HEK293 (cell line): ENCODE data around the gene SPHK1.

Source experiments
- CTCF ChIP-seq: fragments of 450-650 bp; formaldehyde crosslinking; IDR thresholded peaks from 2 replicates; pipeline ENCODE4 v1.5.1; 2016; ENCODE audit warnings: missing biosample characterization, missing genetic modification characterization
- SETDB1 ChIP-seq: IDR thresholded peaks from one replicate; pipeline ENCODE4 v1.6.1; 2017; ENCODE audit warnings: mild to moderate bottlenecking, low read length, moderate library complexity, mixed read lengths; ENCODE audit not compliant: insufficient read length
- SP2 ChIP-seq: fragments of 450-650 bp; formaldehyde crosslinking; IDR thresholded peaks from 2 replicates; pipeline ENCODE4 v1.5.1; 2016; ENCODE audit warnings: missing biosample characterization, missing genetic modification characterization
- YY1 ChIP-seq: fragments of 450-650 bp; formaldehyde crosslinking; IDR thresholded peaks from 2 replicates; pipeline ENCODE4 v1.5.1; 2018; ENCODE audit warnings: missing biosample characterization, missing genetic modification characterization
- ZNF132 ChIP-seq: fragments of 450-650 bp; formaldehyde crosslinking; IDR thresholded peaks from 2 replicates; pipeline ENCODE4 v1.5.1; 2017; ENCODE audit warnings: missing biosample characterization, missing genetic modification characterization, borderline replicate concordance
- ZNF221 ChIP-seq: fragments of 450-650 bp; formaldehyde crosslinking; IDR thresholded peaks from 2 replicates; pipeline ENCODE4 v1.5.1; 2017; ENCODE audit warnings: missing biosample characterization, missing genetic modification characterization, borderline replicate concordance
- ZNF658 ChIP-seq: fragments of 450-650 bp; formaldehyde crosslinking; IDR thresholded peaks from 2 replicates; pipeline ENCODE4; 2016; ENCODE audit warnings: missing biosample characterization, missing genetic modification characterization
- ZNF785 ChIP-seq: fragments of 450-650 bp; formaldehyde crosslinking; IDR thresholded peaks from 2 replicates; pipeline ENCODE4 v1.5.1; 2016; ENCODE audit warnings: missing biosample characterization, missing genetic modification characterization

- TF ChIP-seq SETDB1 = no peak
- TF ChIP-seq CTCF (tag by site-specific recombination) = no peak
- TF ChIP-seq ZNF132 = no peak
- no peak for TF ChIP-seq ZNF221
- no peak for TF ChIP-seq ZNF785
- TF ChIP-seq YY1 (tag by site-specific recombination) = no peak
- TF ChIP-seq ZNF658 = no peak
- no peak for TF ChIP-seq SP2 (tag by site-specific recombination)
Measured at GRCh38 chr17:76420356-76421043, 36.1 kb downstream of the SPHK1 start.
